CD4-positive, alpha-beta memory T cell (primary cell): ENCODE results near the gene SETBP1. TPM values are rescaled to one million over a fixed set of nuclear protein-coding genes. Genes with fewer than 3 reads are reported as not detected.

ENCODE experiments used
- CTCF ChIA-PET: fragments of 350-600 bp; sonication (Branson Sonifier 250); formaldehyde crosslinking; loops from one replicate; lab custom pipeline; 2021; ENCODE audit warnings: inconsistent platforms; ENCODE audit not compliant: partially characterized antibody; lab: Charles Lee
- POLR2A ChIA-PET: fragments of 350-600 bp; sonication (Branson Sonifier 250); formaldehyde crosslinking; loops from one replicate; lab custom pipeline; 2021; ENCODE audit not compliant: partially characterized antibody; lab: Charles Lee
- DNase-seq, 5 donors: peaks; one replicate each; pipeline versions ENCODE4 v3.0.0 to v3.0.0-alpha.2; 2020 to 2022; ENCODE audit warnings: mixed read lengths in 1 of 5
- H3K27ac ChIP-seq: one replicate; pipeline ENCODE4 v1.7.0; 2013; ENCODE audit warnings: low read depth, low read length
- H3K27me3 ChIP-seq: 2 replicates; pipeline ENCODE4 v1.7.0; 2013; ENCODE audit warnings: mild to moderate bottlenecking, low read length, moderate library complexity; ENCODE audit not compliant: insufficient read depth
- H3K36me3 ChIP-seq: 2 replicates; pipeline ENCODE4 v1.7.0; 2013; ENCODE audit warnings: mild to moderate bottlenecking, low read length, moderate library complexity; ENCODE audit not compliant: insufficient read depth
- H3K4me1 ChIP-seq: 2 replicates; pipeline ENCODE4 v1.7.0; 2013; ENCODE audit warnings: mild to moderate bottlenecking, low read length, moderate library complexity; ENCODE audit not compliant: insufficient read depth
- H3K4me3 ChIP-seq, 2 donors: one replicate each; pipeline ENCODE4 v1.7.0; 2013; ENCODE audit warnings: low read length in 2 of 2, mild to moderate bottlenecking in 1 of 2
- H3K9me3 ChIP-seq, 2 donors: one replicate each; pipeline ENCODE4 v1.7.0; 2013; ENCODE audit warnings: low read length in 2 of 2, control low read depth in 1 of 2; ENCODE audit not compliant: control insufficient read depth in 1 of 2
- H3K27ac Mint-ChIP-seq, 7 donors: one replicate each; pipeline ENCODE4 v1.8.0; 2020 to 2021; ENCODE audit warnings: mixed read lengths in 7 of 7, mild to moderate bottlenecking in 6 of 7, inconsistent platforms in 3 of 7, moderate library complexity in 3 of 7
- H3K27me3 Mint-ChIP-seq, 2 donors: one replicate each; pipeline ENCODE4 v1.8.0; 2020 to 2021; ENCODE audit warnings: mixed read lengths in 2 of 2
- H3K36me3 Mint-ChIP-seq, 2 donors: one replicate each; pipeline ENCODE4 v1.8.0; 2020 to 2021; ENCODE audit warnings: mixed read lengths in 2 of 2, inconsistent platforms in 1 of 2, mild to moderate bottlenecking in 1 of 2
- H3K4me1 Mint-ChIP-seq, 4 donors: one replicate each; pipeline ENCODE4 v1.8.0; 2020 to 2021; ENCODE audit warnings: mixed read lengths in 4 of 4, mild to moderate bottlenecking in 1 of 4
- H3K4me3 Mint-ChIP-seq, 8 donors: one replicate each; pipeline ENCODE4 v1.8.0; 2020 to 2021; ENCODE audit warnings: mixed read lengths in 8 of 8, mild to moderate bottlenecking in 7 of 8, moderate library complexity in 6 of 8, inconsistent platforms in 3 of 8
- H3K9me3 Mint-ChIP-seq, 8 donors: one replicate each; pipeline ENCODE4 v1.8.0; 2020 to 2021; ENCODE audit warnings: mixed read lengths in 8 of 8, mild to moderate bottlenecking in 5 of 8, inconsistent platforms in 3 of 8, moderate library complexity in 1 of 8
- intact Hi-C: fragments of 100-400 bp; cut with micrococcal nuclease; formaldehyde crosslinking; loops from one replicate; pipeline ENCODE4 v1.15.1; 2023
- polyA plus RNA-seq, 2 donors: library from polyadenylated mRNA; unstranded; fragments of 300-500 nt; fragmentation: Illumina TruSeq; gene quantifications; one replicate each; pipeline ENCODE4 v1.2.3, GENCODE V29; 2021
- total RNA-seq, 2 experiments: library from RNA; stranded (reverse); gene quantifications; one replicate each; pipeline ENCODE4 v1.2.3, GENCODE V29; 2021

Gene SETBP1
- total and polyA plus RNA-seq, 4 experiments from 2014 or later = 0.03 to 0.21 (median 0.09) TPM; not detected in 1

DNA sequence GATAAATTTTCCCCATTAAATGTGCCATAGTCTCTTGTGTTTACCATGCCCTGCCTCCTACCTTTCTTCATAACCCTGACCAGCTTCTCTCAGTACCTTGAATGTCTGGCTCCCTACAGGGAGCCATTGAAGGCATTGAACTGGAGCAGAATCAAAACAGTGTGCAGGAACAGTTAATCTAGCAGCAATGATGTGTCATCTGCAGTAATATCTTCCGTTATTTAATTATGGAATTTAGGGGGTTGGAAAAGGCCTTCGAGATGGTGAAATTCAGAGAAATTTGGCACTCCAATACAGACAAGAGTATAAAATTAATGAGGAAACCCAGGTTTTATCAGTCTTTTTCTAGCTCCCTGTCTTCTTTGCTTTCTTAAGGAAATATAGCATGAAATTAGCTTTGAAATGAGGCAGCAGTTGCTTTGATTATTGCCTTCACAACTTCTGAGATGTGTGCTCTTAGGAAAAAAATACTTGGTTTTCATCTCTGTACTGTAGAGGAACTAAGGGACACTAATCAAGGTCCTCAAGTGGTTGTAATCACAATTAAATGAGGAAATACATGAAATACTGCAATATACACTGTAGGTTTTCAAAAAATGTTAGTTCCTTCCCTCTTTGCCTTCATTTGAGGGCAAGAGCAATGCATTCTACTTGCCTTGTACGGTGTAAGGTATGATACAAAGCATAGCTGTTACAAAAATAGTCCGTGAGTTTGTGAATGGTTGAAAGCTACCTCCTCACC is 369.1 kb downstream of the SETBP1 start:
- no peaks in the 10 kb centered on the region for H3K9me3 Mint-ChIP-seq
- no peaks in the 10 kb centered on the region for H3K4me1 ChIP-seq
- H3K4me3 ChIP-seq = no peak overlapping the region
- no peaks in the 10 kb centered on the region for H3K36me3 Mint-ChIP-seq
- POLR2A ChIA-PET = no interaction called here
- no peak overlapping the region for H3K27ac Mint-ChIP-seq
- H3K4me3 Mint-ChIP-seq = no peak overlapping the region
- H3K36me3 ChIP-seq = no peaks in the 10 kb centered on the region
- H3K27me3 ChIP-seq = no peaks in the 10 kb centered on the region
- H3K27ac ChIP-seq = no peak overlapping the region
- CTCF ChIA-PET = no interaction called here
- H3K27me3 Mint-ChIP-seq = no peaks in the 10 kb centered on the region
- no peak for DNase-seq
- intact Hi-C loops = no loop called here
- no peaks in the 10 kb centered on the region for H3K4me1 Mint-ChIP-seq
- H3K9me3 ChIP-seq = no peaks in the 10 kb centered on the region

DNA sequence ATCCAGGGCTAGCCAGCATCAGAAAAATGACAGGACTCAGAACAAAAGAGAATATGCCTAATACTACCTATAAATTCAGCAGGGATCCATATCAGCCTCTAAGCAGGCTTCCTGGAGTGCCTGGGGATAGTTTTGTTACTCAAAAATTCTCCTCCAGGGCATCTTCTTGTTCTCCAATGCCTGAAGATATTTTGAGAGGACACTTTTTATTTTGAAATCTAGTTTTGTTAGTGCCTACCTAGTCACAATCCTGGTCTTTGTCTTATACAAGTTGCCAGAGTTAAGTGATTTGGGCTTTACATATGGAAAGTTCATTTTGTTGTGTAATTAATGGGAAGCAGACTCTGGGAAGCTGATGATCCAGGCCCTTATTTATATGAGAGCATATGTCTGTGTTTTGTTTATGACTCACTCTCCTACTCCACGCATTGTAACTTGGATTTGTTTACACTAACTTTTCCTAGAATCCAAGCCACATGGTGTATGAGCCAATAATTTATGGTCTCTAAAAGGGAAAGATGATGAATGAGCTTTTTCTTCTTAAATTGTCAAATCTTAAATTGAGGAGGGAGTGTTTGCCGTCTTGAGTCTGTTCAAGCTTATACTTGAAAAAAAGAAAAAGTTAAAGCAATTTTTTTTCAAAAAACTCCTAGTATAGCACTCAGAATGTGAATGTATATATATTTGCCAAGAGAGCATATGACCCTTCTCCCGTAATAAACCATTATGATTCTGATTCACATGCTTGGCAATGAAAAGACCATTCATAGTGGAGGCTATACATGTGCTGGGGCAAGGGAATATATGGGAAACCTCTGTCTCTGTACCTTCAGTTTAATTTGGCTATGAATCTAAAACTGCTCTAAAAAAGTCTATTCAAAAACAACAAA is 370.3 kb downstream of the SETBP1 start:
- POLR2A ChIA-PET = no interaction called here
- intact Hi-C loops = no loop called here
- Mint-ChIP-seq H3K27me3 (no peaks in the 10 kb centered on the region), H3K9me3 (no peaks in the 10 kb centered on the region), H3K36me3 (no peaks in the 10 kb centered on the region), H3K4me3 (no peak overlapping the region), H3K4me1 (no peaks in the 10 kb centered on the region), H3K27ac (no peak overlapping the region)
- CTCF ChIA-PET = no interaction called here
- Histone ChIP-seq H3K4me3 (no peak overlapping the region), H3K27me3 (no peaks in the 10 kb centered on the region), H3K4me1 (no peaks in the 10 kb centered on the region), H3K36me3 (no peaks in the 10 kb centered on the region), H3K27ac (no peak overlapping the region), H3K9me3 (no peaks in the 10 kb centered on the region)
- DNase-seq = no peak

DNA sequence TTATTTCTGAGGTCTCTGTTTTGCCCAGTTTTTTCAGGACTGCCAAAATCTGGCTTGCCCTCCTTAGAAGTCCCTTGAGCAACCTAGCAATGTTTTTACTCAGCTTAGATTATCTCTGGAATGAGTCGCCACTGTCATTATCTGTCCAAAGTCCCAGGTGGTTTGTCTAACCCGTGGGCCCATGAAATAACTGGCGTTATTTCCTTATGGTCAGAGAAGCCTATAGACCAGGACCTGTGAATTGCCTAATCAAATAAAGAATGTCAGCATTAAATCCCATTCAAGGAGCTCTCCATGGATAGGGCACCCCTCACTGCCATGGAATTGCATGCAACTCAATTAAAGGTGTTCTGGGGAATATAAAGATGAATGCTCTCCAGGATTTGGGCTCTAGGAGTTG is 373.9 kb downstream of the SETBP1 start:
- Histone ChIP-seq H3K36me3 (no peaks in the 10 kb centered on the region), H3K4me3 (no peak overlapping the region), H3K27ac (no peak overlapping the region), H3K27me3 (no peaks in the 10 kb centered on the region), H3K9me3 (no peaks in the 10 kb centered on the region), H3K4me1 (no peaks in the 10 kb centered on the region)
- no peaks in the 10 kb centered on the region for H3K4me1 Mint-ChIP-seq
- CTCF ChIA-PET = no interaction called here
- H3K4me3 Mint-ChIP-seq = no peak overlapping the region
- no peak for DNase-seq
- intact Hi-C loops = no loop called here
- peaks cover 0 to 1% (median 0%) of the 10 kb centered on the region in 8 donors for H3K9me3 Mint-ChIP-seq
- no peaks in the 10 kb centered on the region for H3K36me3 Mint-ChIP-seq
- POLR2A ChIA-PET = no interaction called here
- H3K27me3 Mint-ChIP-seq = no peaks in the 10 kb centered on the region
- no peak overlapping the region for H3K27ac Mint-ChIP-seq

DNA sequence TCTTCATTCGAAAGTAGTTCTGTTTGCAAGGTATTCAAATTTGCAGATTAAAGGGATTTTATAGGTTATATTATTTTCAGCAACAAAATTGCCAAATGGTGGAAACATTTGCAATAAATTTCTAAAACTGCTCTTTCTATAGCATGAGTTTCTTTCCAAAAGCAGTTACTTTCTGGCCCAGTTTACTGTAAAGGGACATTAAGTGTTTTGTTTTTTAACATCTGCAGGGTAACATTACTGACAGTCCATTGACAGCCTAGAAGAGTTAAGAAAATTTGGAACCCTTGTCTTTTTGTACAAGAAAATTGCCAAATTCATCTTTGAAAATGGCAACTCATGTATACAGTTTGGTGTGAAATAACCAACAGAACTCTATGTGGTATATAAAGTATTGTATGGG is 375.1 kb downstream of the SETBP1 start:
- no peaks in the 10 kb centered on the region for H3K4me1 Mint-ChIP-seq
- H3K36me3 Mint-ChIP-seq = no peaks in the 10 kb centered on the region
- no peak for DNase-seq
- intact Hi-C loops = no loop called here
- Histone ChIP-seq H3K9me3 (no peaks in the 10 kb centered on the region), H3K27me3 (no peaks in the 10 kb centered on the region), H3K36me3 (no peaks in the 10 kb centered on the region), H3K4me3 (no peak overlapping the region), H3K27ac (no peak overlapping the region), H3K4me1 (no peaks in the 10 kb centered on the region)
- peaks cover 0 to 1% (median 0%) of the 10 kb centered on the region in 8 donors for H3K9me3 Mint-ChIP-seq
- POLR2A ChIA-PET = no interaction called here
- H3K27ac Mint-ChIP-seq = no peak overlapping the region
- H3K27me3 Mint-ChIP-seq = no peaks in the 10 kb centered on the region
- CTCF ChIA-PET = no interaction called here
- H3K4me3 Mint-ChIP-seq = no peak overlapping the region

DNA sequence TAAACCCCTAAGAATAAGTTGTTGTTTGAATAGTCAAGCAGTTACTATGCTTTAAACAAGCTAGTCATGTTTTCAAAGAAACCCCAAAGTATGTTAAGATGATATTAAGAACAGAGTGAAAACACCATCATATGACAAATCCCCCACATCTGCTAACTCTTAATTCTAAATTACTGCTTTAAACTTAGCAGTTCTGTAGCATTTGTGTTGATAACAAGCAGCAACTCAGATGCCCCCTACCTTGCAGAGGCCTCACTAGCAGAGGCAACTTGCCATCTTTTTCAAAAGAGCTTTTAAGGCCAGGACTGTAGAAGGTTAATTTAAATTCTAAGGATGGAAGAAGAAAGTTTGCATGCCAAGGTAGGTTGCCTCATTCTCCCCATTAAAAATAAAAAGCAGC is 376.2 kb downstream of the SETBP1 start:
- H3K36me3 ChIP-seq = no peaks in the 10 kb centered on the region
- no peak for DNase-seq
- H3K27me3 ChIP-seq = no peaks in the 10 kb centered on the region
- H3K4me3 ChIP-seq = no peak overlapping the region
- no peaks in the 10 kb centered on the region for H3K4me1 Mint-ChIP-seq
- no peaks in the 10 kb centered on the region for H3K36me3 Mint-ChIP-seq
- H3K4me3 Mint-ChIP-seq = no peak overlapping the region
- H3K4me1 ChIP-seq = no peaks in the 10 kb centered on the region
- H3K27me3 Mint-ChIP-seq = no peaks in the 10 kb centered on the region
- peaks cover 0 to 1% (median 0%) of the 10 kb centered on the region in 8 donors for H3K9me3 Mint-ChIP-seq
- ChIA-PET POLR2A (no interaction called here), CTCF (no interaction called here)
- no peaks in the 10 kb centered on the region for H3K9me3 ChIP-seq
- H3K27ac ChIP-seq = no peak overlapping the region
- H3K27ac Mint-ChIP-seq = no peak overlapping the region
- intact Hi-C loops = no loop called here

DNA sequence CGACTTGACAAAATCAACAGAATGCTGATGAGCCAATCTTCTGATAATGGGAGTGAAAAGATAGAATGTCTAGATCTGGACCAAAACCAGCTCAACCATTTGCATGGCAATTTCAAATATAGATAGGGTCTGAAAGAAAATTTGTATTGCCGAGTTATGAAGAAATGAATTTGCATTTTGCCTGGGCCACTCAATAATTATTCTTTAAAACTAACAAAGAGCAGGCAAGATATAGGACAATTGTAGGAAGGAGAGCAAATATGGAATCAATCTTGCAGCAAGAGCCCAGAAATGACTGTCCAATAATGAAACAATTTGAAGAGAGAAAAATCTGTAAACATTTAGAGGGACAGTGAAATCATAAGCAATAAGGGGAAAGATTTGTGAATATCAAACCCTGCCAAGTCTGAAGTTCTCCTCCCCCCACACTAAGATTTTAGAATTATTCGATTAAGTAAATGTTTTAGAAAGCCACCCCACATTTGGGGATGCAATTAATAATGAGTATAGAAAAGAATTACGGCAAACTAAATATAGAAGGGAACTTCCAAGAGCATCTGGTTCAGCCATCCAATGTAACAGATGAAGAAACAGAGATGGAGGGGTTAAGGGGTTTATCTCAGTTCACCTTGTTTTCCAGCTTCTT is 377.4 kb downstream of the SETBP1 start:
- H3K36me3 ChIP-seq = no peaks in the 10 kb centered on the region
- H3K27me3 Mint-ChIP-seq = no peaks in the 10 kb centered on the region
- H3K4me1 ChIP-seq = no peaks in the 10 kb centered on the region
- no peak overlapping the region for H3K4me3 Mint-ChIP-seq
- H3K27me3 ChIP-seq = no peaks in the 10 kb centered on the region
- no peaks in the 10 kb centered on the region for H3K9me3 ChIP-seq
- intact Hi-C loops = no loop called here
- CTCF ChIA-PET = no interaction called here
- no peak overlapping the region for H3K4me3 ChIP-seq
- H3K4me1 Mint-ChIP-seq = no peaks in the 10 kb centered on the region
- H3K36me3 Mint-ChIP-seq = no peaks in the 10 kb centered on the region
- peaks cover 0 to 1% (median 0%) of the 10 kb centered on the region in 8 donors for H3K9me3 Mint-ChIP-seq
- H3K27ac Mint-ChIP-seq = no peak overlapping the region
- H3K27ac ChIP-seq = no peak overlapping the region
- POLR2A ChIA-PET = no interaction called here
- DNase-seq = no peak

DNA sequence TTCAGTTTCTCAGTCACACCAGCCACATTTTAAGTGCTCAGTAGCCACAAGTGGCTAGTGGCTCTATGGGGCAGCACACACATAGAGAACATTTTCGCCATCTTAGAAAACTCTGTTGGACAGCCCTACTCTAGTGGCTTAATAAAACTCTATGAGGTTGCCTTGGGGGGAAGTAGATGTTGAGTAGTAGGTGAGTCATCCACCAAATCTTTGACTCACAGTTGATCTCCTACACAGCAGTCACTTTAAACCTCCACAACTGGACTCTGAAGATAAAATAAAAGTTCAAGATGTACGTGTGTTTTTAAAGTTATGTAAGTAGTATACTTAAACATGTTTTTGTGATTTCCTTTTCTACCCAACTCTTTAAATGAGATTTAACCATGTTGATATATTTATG is 379.0 kb downstream of the SETBP1 start:
- no peak overlapping the region for H3K27ac ChIP-seq
- intact Hi-C loops = no loop called here
- H3K27me3 ChIP-seq = no peaks in the 10 kb centered on the region
- H3K36me3 ChIP-seq = no peaks in the 10 kb centered on the region
- no peak overlapping the region for H3K27ac Mint-ChIP-seq
- no peaks in the 10 kb centered on the region for H3K36me3 Mint-ChIP-seq
- no peaks in the 10 kb centered on the region for H3K4me1 ChIP-seq
- no peak overlapping the region for H3K4me3 ChIP-seq
- H3K9me3 ChIP-seq = no peaks in the 10 kb centered on the region
- no peaks in the 10 kb centered on the region for H3K4me1 Mint-ChIP-seq
- POLR2A ChIA-PET = no interaction called here
- DNase-seq = no peak
- CTCF ChIA-PET = no interaction called here
- peaks cover 0 to 3% (median 0%) of the 10 kb centered on the region in 8 donors for H3K9me3 Mint-ChIP-seq
- H3K4me3 Mint-ChIP-seq = no peak overlapping the region
- no peaks in the 10 kb centered on the region for H3K27me3 Mint-ChIP-seq
